G401.6 (cell line): ENCODE data around the gene ZNF486.
"Not testable (repeated sequence)": the region's sequence is repeated elsewhere in the genome, so short reads cannot be mapped to it uniquely, and the experiment has no call there.

Experiments used
- FAIRE-seq: peaks from 2 replicates; lab custom pipeline; 2012; peaks lifted over from hg19 to GRCh38; lab: Jason Lieb, UNC

Gene ZNF486

GRCh38 chr19:20167020-20167644, at the start of gene ZNF486:
TSS of gene ZNF486 (plus strand) at chr19:20167214. CDS start at chr19:20167331, 117 bp downstream.
- no peak for FAIRE-seq

- not testable (repeated sequence) for FAIRE-seq
These were observed 48.8 kb upstream of the ZNF486 start for GRCh38 chr19:20118064-20118839.

GRCh38 chr19:20124879-20125278, 42.1 kb upstream of the ZNF486 start:
- FAIRE-seq = no peak

GRCh38 chr19:20132933-20133332, 34.1 kb upstream of the ZNF486 start:
- FAIRE-seq = not testable (repeated sequence)

- not testable (repeated sequence) for FAIRE-seq
These were observed 29.3 kb upstream of the ZNF486 start for GRCh38 chr19:20137714-20138113.

GRCh38 chr19:20151617-20152145, 15.3 kb upstream of the ZNF486 start:
- FAIRE-seq = no peak

- not testable (repeated sequence) for FAIRE-seq
These were observed 14.5 kb upstream of the ZNF486 start for GRCh38 chr19:20152506-20152905.

GRCh38 chr19:20153281-20153680, 13.7 kb upstream of the ZNF486 start:
- no peak for FAIRE-seq

GRCh38 chr19:20154636-20155035, 12.4 kb upstream of the ZNF486 start:
- FAIRE-seq = no peak

GRCh38 chr19:20162821-20163220, 4.2 kb upstream of the ZNF486 start:
- no peak for FAIRE-seq

- no peak for FAIRE-seq
These were observed 2.6 kb upstream of the ZNF486 start for GRCh38 chr19:20164456-20164855.

- FAIRE-seq = no peak
These were observed 932 bp upstream of the ZNF486 start for GRCh38 chr19:20165971-20166592.

GRCh38 chr19:20167651-20168122, 673 bp downstream of the ZNF486 start:
- FAIRE-seq = no peak

- no peak for FAIRE-seq
These were observed 4.3 kb downstream of the ZNF486 start for GRCh38 chr19:20171285-20171684.

- FAIRE-seq = not testable (repeated sequence)
These were observed 8.8 kb downstream of the ZNF486 start for GRCh38 chr19:20175848-20176247.

GRCh38 chr19:20179956-20180355, 12.9 kb downstream of the ZNF486 start:
- not testable (repeated sequence) for FAIRE-seq

- no peak for FAIRE-seq
These were observed 15.3 kb downstream of the ZNF486 start for GRCh38 chr19:20182222-20182785.

- no peak for FAIRE-seq
These were observed 19.2 kb downstream of the ZNF486 start for GRCh38 chr19:20186174-20186573.

- no peak for FAIRE-seq
These were observed 30.7 kb downstream of the ZNF486 start for GRCh38 chr19:20197747-20198146.

GRCh38 chr19:20209051-20209450, 42.0 kb downstream of the ZNF486 start:
- no peak for FAIRE-seq

GRCh38 chr19:20214366-20214765, 47.4 kb downstream of the ZNF486 start:
- not testable (repeated sequence) for FAIRE-seq

- FAIRE-seq = not testable (repeated sequence)
These were observed 54.6 kb downstream of the ZNF486 start for GRCh38 chr19:20221605-20222004.
